Epithelial cell of proximal tubule (primary cell): ENCODE results near the gene MATCAP1. TPM values are rescaled to one million over a fixed set of nuclear protein-coding genes. Genes with fewer than 3 reads are reported as not detected.

Experiments used
- DNase-seq: peaks from one replicate; pipeline ENCODE4 v3.0.0-alpha.2; 2011; ENCODE audit warnings: low read depth
- H3K4me3 ChIP-seq: 2 replicates; pipeline ENCODE4 v1.5.1; 2011; ENCODE audit warnings: low read depth, mild to moderate bottlenecking, low read length
- CTCF ChIP-seq: conservative IDR thresholded peaks from 2 replicates; pipeline ENCODE4 v1.5.1; 2012; ENCODE audit warnings: low read depth, mild to moderate bottlenecking, low read length
- total RNA-seq: library from RNA; depleted of rRNA; stranded (reverse); fragments of >200 nt; gene quantifications from 2 replicates; pipeline ENCODE4 v1.2.3, GENCODE V29; 2015

Gene MATCAP1
- total RNA-seq, 1 donor from 2014 or later: 11.4 TPM

GRCh38 chr16:67141391-67141790, 42.4 kb downstream of the MATCAP1 start:
- TF ChIP-seq CTCF: no peak
- no peak for DNase-seq
- H3K4me3 ChIP-seq: no peak overlapping the region

- TF ChIP-seq CTCF: no peak
- no peak for DNase-seq
Measured at GRCh38 chr16:67137605-67138004, 46.2 kb downstream of the MATCAP1 start.

GRCh38 chr16:67129422-67129821, 54.3 kb downstream of the MATCAP1 start:
- no peak for DNase-seq
- TF ChIP-seq CTCF: no peak
- no peak overlapping the region for H3K4me3 ChIP-seq

More at GRCh38 chr16:67137605-67138004, 46.2 kb downstream of the MATCAP1 start:
- H3K4me3 ChIP-seq: no peak overlapping the region

GRCh38 chr16:67128887-67129286, 54.9 kb downstream of the MATCAP1 start:
- no peak overlapping the region for H3K4me3 ChIP-seq
- no peak for TF ChIP-seq CTCF

GRCh38 chr16:67128417-67128816, 55.3 kb downstream of the MATCAP1 start:
- DNase-seq: no peak
- TF ChIP-seq CTCF: no peak
- H3K4me3 ChIP-seq: no peak overlapping the region

More at GRCh38 chr16:67128887-67129286, 54.9 kb downstream of the MATCAP1 start:
- no peak for DNase-seq

Other genes with a start within 250 kb of the MATCAP1 start
- 123 and 178 TPM in 2 replicates for gene CIAO2B, start 249.6 kb downstream of the MATCAP1 start, total RNA-seq
- gene CES2, start 248.4 kb downstream of the MATCAP1 start, total RNA-seq: 10.9 and 20.9 TPM in 2 replicates
- gene CES3, start 222.7 kb downstream of the MATCAP1 start, total RNA-seq: 0.75 TPM in 1 of 2 replicates, not detected in the other
- 0.52 and 2.0 TPM in 2 replicates for gene CES4A, start 195.4 kb downstream of the MATCAP1 start, total RNA-seq
- 74.9 and 178 TPM in 2 replicates for gene CBFB, start 154.8 kb downstream of the MATCAP1 start, total RNA-seq
- 14.7 and 16.4 TPM in 2 replicates for gene PHAF1, start 74.0 kb downstream of the MATCAP1 start, total RNA-seq
- 1.0 and 2.0 TPM in 2 replicates for gene B3GNT9, start 33.0 kb downstream of the MATCAP1 start, total RNA-seq
- gene TRADD, start 24.1 kb downstream of the MATCAP1 start, total RNA-seq: 17.6 and 30.6 TPM in 2 replicates
- gene FBXL8, start 24.0 kb downstream of the MATCAP1 start, total RNA-seq: 4.9 and 12.3 TPM in 2 replicates
- gene HSF4, start 19.2 kb downstream of the MATCAP1 start, total RNA-seq: 0.14 and 0.63 TPM in 2 replicates
- 12.5 and 39.4 TPM in 2 replicates for gene NOL3, start 13.4 kb downstream of the MATCAP1 start, total RNA-seq
- gene EXOC3L1, start 6.2 kb upstream of the MATCAP1 start, total RNA-seq: 1.2 TPM in 1 of 2 replicates, not detected in the other
- 78.9 and 108 TPM in 2 replicates for gene E2F4, start 8.2 kb upstream of the MATCAP1 start, total RNA-seq
- 4.0 and 11.0 TPM in 2 replicates for gene ELMO3, start 15.2 kb upstream of the MATCAP1 start, total RNA-seq
- gene TMEM208, start 43.2 kb upstream of the MATCAP1 start, total RNA-seq: 49.0 and 54.8 TPM in 2 replicates
- 16.4 and 20.1 TPM in 2 replicates for gene FHOD1, start 63.5 kb upstream of the MATCAP1 start, total RNA-seq
- gene SLC9A5, start 65.0 kb upstream of the MATCAP1 start, total RNA-seq: 0.14 and 0.23 TPM in 2 replicates
- gene PLEKHG4, start 95.6 kb upstream of the MATCAP1 start, total RNA-seq: 6.6 and 10.2 TPM in 2 replicates
- gene KCTD19, start 142.8 kb upstream of the MATCAP1 start, total RNA-seq: 0.14 and 0.35 TPM in 2 replicates
- gene LRRC36, start 142.9 kb upstream of the MATCAP1 start, total RNA-seq: 0.07 and 0.52 TPM in 2 replicates
- gene TPPP3, start 209.5 kb upstream of the MATCAP1 start, total RNA-seq: 0.36 TPM in 1 of 2 replicates, not detected in the other
- gene ZDHHC1, start 232.5 kb upstream of the MATCAP1 start, total RNA-seq: 1.8 and 7.3 TPM in 2 replicates
- 1.2 and 2.2 TPM in 2 replicates for gene HSD11B2, start 247.2 kb upstream of the MATCAP1 start, total RNA-seq